GM12878 (cell line): ENCODE measurements around the gene CYB5D1. TPM values are rescaled to one million over a fixed set of nuclear protein-coding genes. Genes with fewer than 3 reads are reported as not detected.

Source experiments
- BACH1 ChIP-seq: fragments of 450-650 bp; IDR thresholded peaks from 2 replicates; pipeline ENCODE4 v1.6.1; 2017; ENCODE audit warnings: mild to moderate bottlenecking, borderline replicate concordance
- ETV6 ChIP-seq, 2 experiments: fragments of 450-650 bp in 1 of 2; IDR thresholded peaks in 1 of 2; conservative IDR thresholded peaks in 1 of 2; 2 replicates each; pipeline ENCODE4 v1.6.1; 2014; ENCODE audit warnings: antibody characterized with exemption in 1 of 2, borderline replicate concordance in 1 of 2, low read depth in 1 of 2, mild to moderate bottlenecking in 1 of 2, moderate library complexity in 1 of 2
- IRF4 ChIP-seq: IDR thresholded peaks from 2 replicates; pipeline ENCODE4 v1.6.1; 2011; ENCODE audit warnings: low read depth, low read length
- LARP7 ChIP-seq: fragments of 450-650 bp; IDR thresholded peaks from 2 replicates; pipeline ENCODE4 v1.6.1; 2017; ENCODE audit warnings: mild to moderate bottlenecking
- ZSCAN29 ChIP-seq: fragments of 450-650 bp; IDR thresholded peaks from 2 replicates; pipeline ENCODE4 v1.6.1; 2017; ENCODE audit warnings: mild to moderate bottlenecking, moderate library complexity
- polyA plus RNA-seq, 11 experiments: library from polyadenylated mRNA; depleted of rRNA in 4 of 11; unstranded in 6 of 11; stranded (reverse) in 5 of 11; fragments of >200 nt; fragmentation: Nextera tagmentation in 4 of 11; fragmentation: Illumina TruSeq in 1 of 11; extraction: Ambion mirVana in 4 of 11; extraction: Trizol in 1 of 11; gene quantifications; 1 replicate in 1 of 11; 2 replicates in 10 of 11; pipeline versions ENCODE4 v1.2.1 to v1.2.3, GENCODE V29; 2011 to 2016; ENCODE audit warnings: inconsistent platforms in 2 of 11, missing spikeins in 2 of 11, low read depth in 1 of 11
- total RNA-seq, 4 experiments: library from RNA; depleted of rRNA in 3 of 4; stranded (reverse); fragments of >200 nt in 3 of 4; fragmentation: Illumina TruSeq in 1 of 4; extraction: Trizol in 1 of 4; gene quantifications; 2 replicates each; pipeline versions ENCODE4 v1.2.1 to v1.2.3, GENCODE V29; 2013 to 2021
- TF ChIP-seq, protein P1 (sequence below), 3 experiments: IDR thresholded peaks in 2 of 3; conservative IDR thresholded peaks in 1 of 3; 2 replicates each; pipeline ENCODE4 v1.5.1; 2011; ENCODE audit warnings: low read depth in 3 of 3, low read length in 3 of 3, mild to moderate bottlenecking in 3 of 3, control low read depth in 2 of 3, moderate library complexity in 2 of 3, inconsistent platforms in 1 of 3, mixed read lengths in 1 of 3; ENCODE audit not compliant: control insufficient read depth in 2 of 3, insufficient read depth in 1 of 3; ENCODE audit errors: extremely low read depth in 1 of 3
- TF ChIP-seq, protein P2 (sequence below): IDR thresholded peaks from 2 replicates; pipeline ENCODE4 v1.6.1; 2012; ENCODE audit warnings: low read depth, low read length, improper control_type of control experiment
- TF ChIP-seq, protein P3 (sequence below): fragments of 450-650 bp; conservative IDR thresholded peaks from 2 replicates; pipeline ENCODE4 v1.6.1; 2017; ENCODE audit warnings: mild to moderate bottlenecking, moderate library complexity

The CYB5D1 gene
- total and polyA plus RNA-seq, 10 of the 15 experiments (the other 5 are each of a cell fraction or from before 2014, with no cell fraction given): 1.6 to 8.7 (median 6.4) TPM

DNA sequence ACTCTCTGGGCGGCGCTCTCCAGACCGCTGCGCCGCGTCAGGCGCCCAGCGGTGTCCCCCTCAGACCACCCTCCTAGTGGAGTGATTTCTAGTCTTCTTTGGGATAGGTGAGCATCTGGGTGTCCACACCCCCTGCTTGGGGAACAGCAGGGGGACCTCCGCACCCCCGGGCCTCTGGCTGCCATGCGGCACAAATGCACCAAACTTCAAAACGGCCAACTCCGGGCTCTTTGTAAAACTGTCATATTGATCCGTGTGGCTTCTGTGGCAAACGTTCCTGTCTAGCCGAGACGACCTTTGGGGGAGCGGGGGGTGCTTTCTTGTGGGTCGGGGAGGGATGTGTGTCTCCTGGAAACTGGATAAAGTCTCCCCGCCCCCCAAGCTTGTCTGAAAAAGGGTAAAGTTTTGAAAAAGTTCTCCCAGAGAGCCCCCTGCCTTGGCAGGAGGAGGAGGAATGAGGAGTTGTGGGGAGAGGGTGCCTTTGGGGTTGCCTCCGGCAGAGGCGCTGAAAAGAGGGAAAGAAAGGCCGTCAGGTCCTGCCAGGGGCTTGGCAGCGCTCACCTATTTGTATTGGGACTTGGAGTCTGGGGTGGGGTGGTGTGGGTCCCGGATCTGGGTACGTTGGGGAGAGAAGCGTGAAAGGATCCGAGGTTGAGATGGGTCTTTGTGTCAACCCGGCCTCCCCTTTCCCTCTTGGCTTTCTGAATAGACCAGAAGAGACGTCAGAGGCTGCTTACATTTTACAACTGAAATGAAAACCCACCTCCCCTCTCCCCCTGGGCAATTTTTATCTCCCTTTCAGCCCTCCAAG, 28.6 kb downstream of the CYB5D1 start (continued):
- no peak for TF ChIP-seq ETV6 (conservative IDR thresholded peaks at IDR 0.05 in 1 of 2, IDR thresholded peaks at IDR 0.05 in 1 of 2; ENCODE audit: borderline replicate concordance in 1 of 2, low read depth in 1 of 2)
- 0 out of 2 replicates have a peak, but pooled peaks have one; percentile 23 for TF ChIP-seq BACH1
- TF ChIP-seq, protein P1, sequence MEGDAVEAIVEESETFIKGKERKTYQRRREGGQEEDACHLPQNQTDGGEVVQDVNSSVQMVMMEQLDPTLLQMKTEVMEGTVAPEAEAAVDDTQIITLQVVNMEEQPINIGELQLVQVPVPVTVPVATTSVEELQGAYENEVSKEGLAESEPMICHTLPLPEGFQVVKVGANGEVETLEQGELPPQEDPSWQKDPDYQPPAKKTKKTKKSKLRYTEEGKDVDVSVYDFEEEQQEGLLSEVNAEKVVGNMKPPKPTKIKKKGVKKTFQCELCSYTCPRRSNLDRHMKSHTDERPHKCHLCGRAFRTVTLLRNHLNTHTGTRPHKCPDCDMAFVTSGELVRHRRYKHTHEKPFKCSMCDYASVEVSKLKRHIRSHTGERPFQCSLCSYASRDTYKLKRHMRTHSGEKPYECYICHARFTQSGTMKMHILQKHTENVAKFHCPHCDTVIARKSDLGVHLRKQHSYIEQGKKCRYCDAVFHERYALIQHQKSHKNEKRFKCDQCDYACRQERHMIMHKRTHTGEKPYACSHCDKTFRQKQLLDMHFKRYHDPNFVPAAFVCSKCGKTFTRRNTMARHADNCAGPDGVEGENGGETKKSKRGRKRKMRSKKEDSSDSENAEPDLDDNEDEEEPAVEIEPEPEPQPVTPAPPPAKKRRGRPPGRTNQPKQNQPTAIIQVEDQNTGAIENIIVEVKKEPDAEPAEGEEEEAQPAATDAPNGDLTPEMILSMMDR (IDR thresholded peaks at IDR 0.05 in 2 of 3, conservative IDR thresholded peaks at IDR 0.05 in 1 of 3; ENCODE audit: control insufficient read depth in 2 of 3, extremely low read depth in 1 of 3, insufficient read depth in 1 of 3, low read depth in 3 of 3, low read length in 3 of 3): 0 out of 6 replicates have a peak, but pooled peaks of 1 of the 3 experiments have one; percentile 0
- TF ChIP-seq IRF4: no peak
- no peak for TF ChIP-seq ZSCAN29
- 0 out of 2 replicates have a peak, but pooled peaks have one; percentile 4 for TF ChIP-seq LARP7
- TF ChIP-seq, protein P2, sequence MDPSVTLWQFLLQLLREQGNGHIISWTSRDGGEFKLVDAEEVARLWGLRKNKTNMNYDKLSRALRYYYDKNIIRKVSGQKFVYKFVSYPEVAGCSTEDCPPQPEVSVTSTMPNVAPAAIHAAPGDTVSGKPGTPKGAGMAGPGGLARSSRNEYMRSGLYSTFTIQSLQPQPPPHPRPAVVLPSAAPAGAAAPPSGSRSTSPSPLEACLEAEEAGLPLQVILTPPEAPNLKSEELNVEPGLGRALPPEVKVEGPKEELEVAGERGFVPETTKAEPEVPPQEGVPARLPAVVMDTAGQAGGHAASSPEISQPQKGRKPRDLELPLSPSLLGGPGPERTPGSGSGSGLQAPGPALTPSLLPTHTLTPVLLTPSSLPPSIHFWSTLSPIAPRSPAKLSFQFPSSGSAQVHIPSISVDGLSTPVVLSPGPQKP: no peak
- TF ChIP-seq, protein P3, sequence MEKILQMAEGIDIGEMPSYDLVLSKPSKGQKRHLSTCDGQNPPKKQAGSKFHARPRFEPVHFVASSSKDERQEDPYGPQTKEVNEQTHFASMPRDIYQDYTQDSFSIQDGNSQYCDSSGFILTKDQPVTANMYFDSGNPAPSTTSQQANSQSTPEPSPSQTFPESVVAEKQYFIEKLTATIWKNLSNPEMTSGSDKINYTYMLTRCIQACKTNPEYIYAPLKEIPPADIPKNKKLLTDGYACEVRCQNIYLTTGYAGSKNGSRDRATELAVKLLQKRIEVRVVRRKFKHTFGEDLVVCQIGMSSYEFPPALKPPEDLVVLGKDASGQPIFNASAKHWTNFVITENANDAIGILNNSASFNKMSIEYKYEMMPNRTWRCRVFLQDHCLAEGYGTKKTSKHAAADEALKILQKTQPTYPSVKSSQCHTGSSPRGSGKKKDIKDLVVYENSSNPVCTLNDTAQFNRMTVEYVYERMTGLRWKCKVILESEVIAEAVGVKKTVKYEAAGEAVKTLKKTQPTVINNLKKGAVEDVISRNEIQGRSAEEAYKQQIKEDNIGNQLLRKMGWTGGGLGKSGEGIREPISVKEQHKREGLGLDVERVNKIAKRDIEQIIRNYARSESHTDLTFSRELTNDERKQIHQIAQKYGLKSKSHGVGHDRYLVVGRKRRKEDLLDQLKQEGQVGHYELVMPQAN: peak; percentile 47; the same call in 1 of the 2 replicates
- TF ChIP-seq, all 136 proteins: peak for 9
